KMS-11 (cell line): ENCODE measurements around the gene USP40.

Experiments used
- H2AFZ ChIP-seq: fragments of 200-600 bp; sonication (generic); 2 replicates; pipeline ENCODE4 v1.6.1; 2016; ENCODE audit warnings: antibody characterized with exemption, mixed run types, low read depth
- H3K27ac ChIP-seq: fragments of 200-600 bp; sonication (generic); 2 replicates; pipeline ENCODE4 v1.6.1; 2016; ENCODE audit warnings: mild to moderate bottlenecking, mixed run types
- H3K27me3 ChIP-seq: fragments of 200-600 bp; sonication (generic); 2 replicates; pipeline ENCODE4 v1.6.1; 2017; ENCODE audit warnings: mild to moderate bottlenecking, low read depth, mixed run types, moderate library complexity; ENCODE audit not compliant: insufficient read depth
- H3K36me3 ChIP-seq: fragments of 200-600 bp; sonication (generic); 2 replicates; pipeline ENCODE4 v1.6.1; 2017; ENCODE audit warnings: mild to moderate bottlenecking, mixed run types; ENCODE audit not compliant: insufficient read depth
- H3K4me1 ChIP-seq: fragments of 200-600 bp; sonication (generic); 2 replicates; pipeline ENCODE4 v1.6.1; 2016; ENCODE audit warnings: mild to moderate bottlenecking, low read depth, mixed run types; ENCODE audit not compliant: poor library complexity, severe bottlenecking
- H3K4me2 ChIP-seq: fragments of 200-600 bp; sonication (generic); 2 replicates; pipeline ENCODE4 v1.7.0; 2016; ENCODE audit warnings: mild to moderate bottlenecking, mixed run types
- H3K4me3 ChIP-seq: fragments of 200-600 bp; sonication (generic); IDR thresholded peaks from 2 replicates; pipeline ENCODE4 v1.6.1; 2017; ENCODE audit warnings: low read depth, low read length, mixed read lengths; ENCODE audit not compliant: insufficient read depth
- H3K79me2 ChIP-seq: fragments of 200-600 bp; sonication (generic); 2 replicates; pipeline ENCODE4 v1.6.1; 2016; ENCODE audit warnings: low read depth, mixed run types; ENCODE audit not compliant: insufficient read depth
- H3K9ac ChIP-seq: fragments of 200-600 bp; sonication (generic); 2 replicates; pipeline ENCODE4 v1.6.1; 2016; ENCODE audit warnings: mild to moderate bottlenecking, mixed run types
- H4K20me1 ChIP-seq: fragments of 200-600 bp; sonication (generic); 2 replicates; pipeline ENCODE4 v1.6.1; 2016; ENCODE audit warnings: mild to moderate bottlenecking, mixed run types; ENCODE audit not compliant: insufficient read depth
- TF ChIP-seq, protein P1 (sequence below): fragments of 200-600 bp; sonication (generic); conservative IDR thresholded peaks from 2 replicates; pipeline ENCODE4 v1.6.1; 2017; ENCODE audit warnings: low read depth, mild to moderate bottlenecking, antibody characterized with exemption, low read length, moderate library complexity, mixed read lengths

Gene USP40

DNA sequence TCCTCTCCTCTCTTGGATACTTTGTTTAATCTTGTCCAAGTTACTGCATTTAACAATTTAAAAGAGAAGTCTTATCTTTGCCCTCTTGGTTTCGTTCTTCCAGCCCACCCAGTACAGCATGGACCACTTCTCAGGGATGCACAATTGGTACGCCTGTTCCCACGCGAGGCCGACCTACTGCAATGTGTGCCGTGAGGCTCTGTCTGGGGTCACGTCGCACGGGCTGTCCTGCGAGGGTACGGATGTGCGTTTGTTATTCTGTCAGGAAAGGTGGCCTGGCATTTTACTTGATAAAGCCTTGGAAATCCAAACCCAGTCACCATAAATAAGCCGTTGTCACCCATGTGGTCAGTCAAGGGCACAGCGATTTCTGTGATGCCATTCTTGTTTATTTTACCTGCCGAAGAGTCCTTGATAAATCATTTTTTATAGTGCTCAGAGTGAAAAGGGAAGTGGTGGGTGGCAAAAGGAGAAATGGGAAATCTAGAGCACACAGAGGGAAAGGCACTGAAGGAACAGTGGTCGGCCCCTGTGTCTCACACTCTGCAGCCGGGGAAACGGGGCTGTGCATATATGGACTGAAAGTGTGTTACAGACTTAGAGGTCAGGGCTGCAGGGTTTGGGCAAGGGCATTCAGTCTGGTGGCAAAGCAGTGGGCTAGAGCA lies 131.8 kb downstream of the USP40 start:
- Histone ChIP-seq H3K9ac (no peak overlapping the region), H3K79me2 (no peaks in the 10 kb centered on the region), H4K20me1 (no peaks in the 10 kb centered on the region), H3K4me1 (no peaks in the 10 kb centered on the region), H3K4me3 (no peak overlapping the region), H2AFZ (no peak overlapping the region), H3K27ac (no peak overlapping the region), H3K36me3 (no peaks in the 10 kb centered on the region), H3K27me3 (no peaks in the 10 kb centered on the region), H3K4me2 (no peak overlapping the region)
- TF ChIP-seq, protein P1, sequence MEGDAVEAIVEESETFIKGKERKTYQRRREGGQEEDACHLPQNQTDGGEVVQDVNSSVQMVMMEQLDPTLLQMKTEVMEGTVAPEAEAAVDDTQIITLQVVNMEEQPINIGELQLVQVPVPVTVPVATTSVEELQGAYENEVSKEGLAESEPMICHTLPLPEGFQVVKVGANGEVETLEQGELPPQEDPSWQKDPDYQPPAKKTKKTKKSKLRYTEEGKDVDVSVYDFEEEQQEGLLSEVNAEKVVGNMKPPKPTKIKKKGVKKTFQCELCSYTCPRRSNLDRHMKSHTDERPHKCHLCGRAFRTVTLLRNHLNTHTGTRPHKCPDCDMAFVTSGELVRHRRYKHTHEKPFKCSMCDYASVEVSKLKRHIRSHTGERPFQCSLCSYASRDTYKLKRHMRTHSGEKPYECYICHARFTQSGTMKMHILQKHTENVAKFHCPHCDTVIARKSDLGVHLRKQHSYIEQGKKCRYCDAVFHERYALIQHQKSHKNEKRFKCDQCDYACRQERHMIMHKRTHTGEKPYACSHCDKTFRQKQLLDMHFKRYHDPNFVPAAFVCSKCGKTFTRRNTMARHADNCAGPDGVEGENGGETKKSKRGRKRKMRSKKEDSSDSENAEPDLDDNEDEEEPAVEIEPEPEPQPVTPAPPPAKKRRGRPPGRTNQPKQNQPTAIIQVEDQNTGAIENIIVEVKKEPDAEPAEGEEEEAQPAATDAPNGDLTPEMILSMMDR, result no peak

DNA sequence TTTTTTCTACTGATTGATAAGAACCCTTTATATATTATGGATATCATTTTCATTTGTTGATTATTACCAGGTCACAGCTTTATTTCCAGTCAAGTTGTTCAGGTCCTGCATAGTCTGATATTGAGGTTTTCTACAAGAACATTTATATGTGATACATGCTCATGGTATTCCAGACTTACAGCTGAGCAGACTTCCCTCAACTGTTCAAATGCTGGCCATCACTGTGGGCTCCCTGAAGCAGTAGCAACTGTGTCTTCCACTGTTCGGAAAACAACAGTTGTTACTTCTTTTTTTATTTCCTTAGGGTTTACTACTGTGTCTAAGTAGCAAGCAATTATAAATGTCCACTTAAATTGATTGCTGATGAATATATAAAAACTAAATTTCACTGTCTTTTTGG lies 132.8 kb downstream of the USP40 start:
- Histone ChIP-seq H3K36me3 (no peaks in the 10 kb centered on the region), H3K27me3 (no peaks in the 10 kb centered on the region), H3K79me2 (no peaks in the 10 kb centered on the region), H3K4me2 (no peak overlapping the region), H2AFZ (no peak overlapping the region), H3K9ac (no peak overlapping the region), H3K4me1 (no peaks in the 10 kb centered on the region), H4K20me1 (no peaks in the 10 kb centered on the region), H3K27ac (no peak overlapping the region), H3K4me3 (no peak overlapping the region)
- TF ChIP-seq, protein P1, result no peak

DNA sequence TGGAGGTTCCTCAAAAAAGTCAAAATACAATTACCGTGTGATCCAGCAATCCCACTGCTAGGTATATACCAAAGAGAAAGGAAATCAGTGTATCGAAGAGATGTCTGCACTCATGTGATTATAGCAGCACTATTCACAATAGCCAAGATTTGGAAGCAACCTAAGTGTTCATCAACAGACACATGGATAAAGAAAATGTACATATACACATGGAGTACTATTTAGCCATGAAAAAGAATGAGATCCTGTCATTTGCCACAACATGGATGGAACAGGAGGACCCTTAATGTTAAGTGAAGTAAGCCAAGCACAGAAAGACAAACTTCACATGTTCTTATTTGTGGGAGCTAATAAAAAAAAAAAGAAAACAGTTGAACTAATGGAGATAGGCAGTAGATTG lies 133.6 kb downstream of the USP40 start:
- Histone ChIP-seq H3K4me1 (no peaks in the 10 kb centered on the region), H3K4me3 (no peak overlapping the region), H3K36me3 (no peaks in the 10 kb centered on the region), H2AFZ (no peak overlapping the region), H3K27me3 (no peaks in the 10 kb centered on the region), H3K79me2 (no peaks in the 10 kb centered on the region), H3K9ac (no peak overlapping the region), H3K27ac (no peak overlapping the region), H3K4me2 (no peak overlapping the region), H4K20me1 (no peaks in the 10 kb centered on the region)
- TF ChIP-seq, protein P1, result no peak

DNA sequence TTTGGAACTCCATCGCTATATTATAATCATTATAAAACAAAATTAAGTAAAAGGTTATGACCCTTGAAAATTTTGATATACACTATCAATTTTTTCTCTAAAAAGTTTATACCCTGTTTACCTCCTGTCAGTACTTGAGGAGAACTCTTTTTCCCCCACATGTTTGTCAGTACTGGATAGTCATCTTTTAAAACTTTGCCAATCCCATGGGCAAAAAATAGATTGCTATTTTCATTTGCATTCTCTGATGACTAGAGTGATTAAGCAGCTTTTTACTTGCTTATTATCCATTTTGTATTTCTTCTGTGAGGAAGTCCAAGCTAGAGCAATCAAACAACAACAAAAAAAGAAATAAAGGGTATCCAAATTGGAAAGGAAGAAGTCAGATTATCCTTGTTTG lies 135.9 kb downstream of the USP40 start:
- Histone ChIP-seq H3K27me3 (no peaks in the 10 kb centered on the region), H3K36me3 (no peaks in the 10 kb centered on the region), H3K4me2 (no peak overlapping the region), H3K79me2 (no peaks in the 10 kb centered on the region), H3K27ac (no peak overlapping the region), H2AFZ (no peak overlapping the region), H3K4me1 (no peaks in the 10 kb centered on the region), H3K4me3 (no peak overlapping the region), H3K9ac (no peak overlapping the region), H4K20me1 (no peaks in the 10 kb centered on the region)
- TF ChIP-seq, protein P1, result no peak
